AG10803 (cell line): ENCODE measurements around the gene CSTB.
A peak's percentile ranks its signal among the peaks of the same experiment; 100 is the strongest.

Experiments
- DNase-seq: peaks from one replicate; pipeline ENCODE4 v3.0.0; 2010; ENCODE audit warnings: low read depth
- H3K4me3 ChIP-seq: 2 replicates; pipeline ENCODE4 v1.5.1; 2011; ENCODE audit warnings: mild to moderate bottlenecking, low read length, control low read depth
- CTCF ChIP-seq: conservative IDR thresholded peaks from 2 replicates; pipeline ENCODE4 v1.5.1; 2011; ENCODE audit warnings: mild to moderate bottlenecking, low read length, control low read depth, inconsistent platforms

Gene CSTB

GRCh38 chr21:43797415-43797814, 21.3 kb upstream of the CSTB start:
- no peak overlapping the region for H3K4me3 ChIP-seq
- no peak for DNase-seq
- no peak for TF ChIP-seq CTCF

- TF ChIP-seq CTCF = no peak
- H3K4me3 ChIP-seq = no peak overlapping the region
- no peak for DNase-seq
Measured at GRCh38 chr21:43794857-43795256, 18.7 kb upstream of the CSTB start.

GRCh38 chr21:43794311-43794710, 18.2 kb upstream of the CSTB start:
- DNase-seq = no peak
- no peak for TF ChIP-seq CTCF
- H3K4me3 ChIP-seq = no peak overlapping the region

GRCh38 chr21:43793243-43793642, 17.1 kb upstream of the CSTB start:
- TF ChIP-seq CTCF = no peak
- DNase-seq = no peak
- no peak overlapping the region for H3K4me3 ChIP-seq

GRCh38 chr21:43792406-43792805, 16.3 kb upstream of the CSTB start:
- H3K4me3 ChIP-seq = no peak overlapping the region
- no peak for TF ChIP-seq CTCF
- no peak for DNase-seq

- DNase-seq = no peak
- H3K4me3 ChIP-seq = peak overlapping the region; percentile 92
- no peak for TF ChIP-seq CTCF
Measured at GRCh38 chr21:43790010-43790524, 14.0 kb upstream of the CSTB start.

- peak; percentile 76 for DNase-seq
- TF ChIP-seq CTCF = peak; percentile 46
- H3K4me3 ChIP-seq = peak within 1 kb of the TSS; percentile 92
Measured at GRCh38 chr21:43789276-43790009, 13.3 kb upstream of the CSTB start, which contains the start of gene RRP1. Gene RRP1 (plus strand): TSS chr21:43789577. CDS start chr21:43789630, 53 bp downstream.
